Neural progenitor cell (in vitro differentiated cells): ENCODE data around the gene GPR84.

Source experiments
- EZH2 ChIP-seq: fragments of 200-600 bp; sonication (generic); IDR thresholded peaks from 2 replicates; pipeline ENCODE4 v1.6.1; 2017; ENCODE audit warnings: antibody characterized with exemption, mild to moderate bottlenecking, moderate library complexity
- EZH2phosphoT487 ChIP-seq: fragments of 200-600 bp; sonication (generic); IDR thresholded peaks from 2 replicates; pipeline ENCODE4 v1.6.1; 2017; ENCODE audit warnings: antibody characterized with exemption
- TF ChIP-seq, protein P1 (sequence below): fragments of 200-600 bp; sonication (generic); IDR thresholded peaks from 2 replicates; pipeline ENCODE4 v1.5.1; 2017; ENCODE audit warnings: antibody characterized with exemption, mild to moderate bottlenecking

- TF ChIP-seq EZH2 (no peak), EZH2phosphoT487 (no peak)
- TF ChIP-seq, protein P1, sequence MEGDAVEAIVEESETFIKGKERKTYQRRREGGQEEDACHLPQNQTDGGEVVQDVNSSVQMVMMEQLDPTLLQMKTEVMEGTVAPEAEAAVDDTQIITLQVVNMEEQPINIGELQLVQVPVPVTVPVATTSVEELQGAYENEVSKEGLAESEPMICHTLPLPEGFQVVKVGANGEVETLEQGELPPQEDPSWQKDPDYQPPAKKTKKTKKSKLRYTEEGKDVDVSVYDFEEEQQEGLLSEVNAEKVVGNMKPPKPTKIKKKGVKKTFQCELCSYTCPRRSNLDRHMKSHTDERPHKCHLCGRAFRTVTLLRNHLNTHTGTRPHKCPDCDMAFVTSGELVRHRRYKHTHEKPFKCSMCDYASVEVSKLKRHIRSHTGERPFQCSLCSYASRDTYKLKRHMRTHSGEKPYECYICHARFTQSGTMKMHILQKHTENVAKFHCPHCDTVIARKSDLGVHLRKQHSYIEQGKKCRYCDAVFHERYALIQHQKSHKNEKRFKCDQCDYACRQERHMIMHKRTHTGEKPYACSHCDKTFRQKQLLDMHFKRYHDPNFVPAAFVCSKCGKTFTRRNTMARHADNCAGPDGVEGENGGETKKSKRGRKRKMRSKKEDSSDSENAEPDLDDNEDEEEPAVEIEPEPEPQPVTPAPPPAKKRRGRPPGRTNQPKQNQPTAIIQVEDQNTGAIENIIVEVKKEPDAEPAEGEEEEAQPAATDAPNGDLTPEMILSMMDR = no peak
These were observed 28.9 kb upstream of the GPR84 start for GRCh38 chr12:54393207-54393609.
